Vagina (tissue), 2 donors: Measurements from ENCODE around the gene GAN.

Experiments
- POLR2A ChIP-seq, 2 donors: fragments of 450-650 bp; IDR thresholded peaks; one replicate each; pipeline ENCODE4 v1.6.1; 2017; ENCODE audit warnings: antibody characterized with exemption in 2 of 2, mild to moderate bottlenecking in 2 of 2, moderate library complexity in 2 of 2
- TF ChIP-seq, protein P1 (sequence below), 3 experiments: fragments of 450-650 bp in 2 of 3; fragments of 200-600 bp in 1 of 3; sonication (generic) in 1 of 3; IDR thresholded peaks; one replicate each; pipeline ENCODE4 v1.5.1; 2017 to 2019; ENCODE audit warnings: antibody characterized with exemption in 3 of 3, mild to moderate bottlenecking in 2 of 3, moderate library complexity in 2 of 3

DNA sequence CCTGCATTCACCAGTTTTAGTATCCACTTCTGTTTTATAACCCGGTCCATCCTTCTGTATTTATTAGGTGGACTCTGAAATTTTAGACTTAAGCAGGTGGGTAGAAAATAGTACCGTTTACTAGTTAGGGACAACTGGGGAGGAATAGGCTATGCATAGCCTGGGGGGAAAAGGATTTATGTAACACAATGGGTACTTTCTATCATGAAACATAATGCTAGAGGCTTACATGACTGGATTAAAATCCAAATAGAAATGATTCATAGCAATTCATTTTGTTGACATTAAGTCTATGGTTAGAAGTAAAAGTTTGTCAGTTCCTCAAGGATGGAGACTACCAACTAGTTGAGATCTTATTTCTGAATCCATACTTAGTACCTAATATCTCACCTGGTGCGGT is 18.6 kb downstream of the GAN start:
- TF ChIP-seq, protein P1, sequence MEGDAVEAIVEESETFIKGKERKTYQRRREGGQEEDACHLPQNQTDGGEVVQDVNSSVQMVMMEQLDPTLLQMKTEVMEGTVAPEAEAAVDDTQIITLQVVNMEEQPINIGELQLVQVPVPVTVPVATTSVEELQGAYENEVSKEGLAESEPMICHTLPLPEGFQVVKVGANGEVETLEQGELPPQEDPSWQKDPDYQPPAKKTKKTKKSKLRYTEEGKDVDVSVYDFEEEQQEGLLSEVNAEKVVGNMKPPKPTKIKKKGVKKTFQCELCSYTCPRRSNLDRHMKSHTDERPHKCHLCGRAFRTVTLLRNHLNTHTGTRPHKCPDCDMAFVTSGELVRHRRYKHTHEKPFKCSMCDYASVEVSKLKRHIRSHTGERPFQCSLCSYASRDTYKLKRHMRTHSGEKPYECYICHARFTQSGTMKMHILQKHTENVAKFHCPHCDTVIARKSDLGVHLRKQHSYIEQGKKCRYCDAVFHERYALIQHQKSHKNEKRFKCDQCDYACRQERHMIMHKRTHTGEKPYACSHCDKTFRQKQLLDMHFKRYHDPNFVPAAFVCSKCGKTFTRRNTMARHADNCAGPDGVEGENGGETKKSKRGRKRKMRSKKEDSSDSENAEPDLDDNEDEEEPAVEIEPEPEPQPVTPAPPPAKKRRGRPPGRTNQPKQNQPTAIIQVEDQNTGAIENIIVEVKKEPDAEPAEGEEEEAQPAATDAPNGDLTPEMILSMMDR (IDR thresholded peaks at IDR 0.05) = no peak
- no peak for TF ChIP-seq POLR2A (IDR thresholded peaks at IDR 0.05)
